GM12864 (cell line): ENCODE results near the gene ATP10A.

Source experiments
- DNase-seq: peaks from one replicate; pipeline ENCODE4 v3.0.0-alpha.2; 2011; ENCODE audit warnings: low read depth
- H3K4me3 ChIP-seq: 2 replicates; pipeline ENCODE4 v1.5.1; 2011; ENCODE audit warnings: mild to moderate bottlenecking, low read depth, low read length, control low read depth
- TF ChIP-seq, protein P1 (sequence below): IDR thresholded peaks from 2 replicates; pipeline ENCODE4 v1.5.1; 2011; ENCODE audit warnings: low read depth, mild to moderate bottlenecking, moderate library complexity, low read length, control low read depth, inconsistent platforms; ENCODE audit errors: missing control alignments

Gene ATP10A

GRCh38 chr15:25689592-25689991, 173.5 kb downstream of the ATP10A start:
- TF ChIP-seq, protein P1, sequence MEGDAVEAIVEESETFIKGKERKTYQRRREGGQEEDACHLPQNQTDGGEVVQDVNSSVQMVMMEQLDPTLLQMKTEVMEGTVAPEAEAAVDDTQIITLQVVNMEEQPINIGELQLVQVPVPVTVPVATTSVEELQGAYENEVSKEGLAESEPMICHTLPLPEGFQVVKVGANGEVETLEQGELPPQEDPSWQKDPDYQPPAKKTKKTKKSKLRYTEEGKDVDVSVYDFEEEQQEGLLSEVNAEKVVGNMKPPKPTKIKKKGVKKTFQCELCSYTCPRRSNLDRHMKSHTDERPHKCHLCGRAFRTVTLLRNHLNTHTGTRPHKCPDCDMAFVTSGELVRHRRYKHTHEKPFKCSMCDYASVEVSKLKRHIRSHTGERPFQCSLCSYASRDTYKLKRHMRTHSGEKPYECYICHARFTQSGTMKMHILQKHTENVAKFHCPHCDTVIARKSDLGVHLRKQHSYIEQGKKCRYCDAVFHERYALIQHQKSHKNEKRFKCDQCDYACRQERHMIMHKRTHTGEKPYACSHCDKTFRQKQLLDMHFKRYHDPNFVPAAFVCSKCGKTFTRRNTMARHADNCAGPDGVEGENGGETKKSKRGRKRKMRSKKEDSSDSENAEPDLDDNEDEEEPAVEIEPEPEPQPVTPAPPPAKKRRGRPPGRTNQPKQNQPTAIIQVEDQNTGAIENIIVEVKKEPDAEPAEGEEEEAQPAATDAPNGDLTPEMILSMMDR = no peak
- DNase-seq = no peak

GRCh38 chr15:25688166-25688565, 175.0 kb downstream of the ATP10A start:
- no peak for DNase-seq
- TF ChIP-seq, protein P1 = no peak
- H3K4me3 ChIP-seq = no peak overlapping the region

More at GRCh38 chr15:25689592-25689991, 173.5 kb downstream of the ATP10A start:
- no peak overlapping the region for H3K4me3 ChIP-seq

GRCh38 chr15:25687689-25688088, 175.4 kb downstream of the ATP10A start:
- no peak overlapping the region for H3K4me3 ChIP-seq
- no peak for DNase-seq
- TF ChIP-seq, protein P1 = no peak

- H3K4me3 ChIP-seq = no peak overlapping the region
- TF ChIP-seq, protein P1 = no peak
- DNase-seq = no peak
Measured at GRCh38 chr15:25687276-25687675, 175.9 kb downstream of the ATP10A start.

- DNase-seq = no peak
- TF ChIP-seq, protein P1 = no peak
- no peak overlapping the region for H3K4me3 ChIP-seq
Measured at GRCh38 chr15:25686780-25687179, 176.3 kb downstream of the ATP10A start.

DNA sequence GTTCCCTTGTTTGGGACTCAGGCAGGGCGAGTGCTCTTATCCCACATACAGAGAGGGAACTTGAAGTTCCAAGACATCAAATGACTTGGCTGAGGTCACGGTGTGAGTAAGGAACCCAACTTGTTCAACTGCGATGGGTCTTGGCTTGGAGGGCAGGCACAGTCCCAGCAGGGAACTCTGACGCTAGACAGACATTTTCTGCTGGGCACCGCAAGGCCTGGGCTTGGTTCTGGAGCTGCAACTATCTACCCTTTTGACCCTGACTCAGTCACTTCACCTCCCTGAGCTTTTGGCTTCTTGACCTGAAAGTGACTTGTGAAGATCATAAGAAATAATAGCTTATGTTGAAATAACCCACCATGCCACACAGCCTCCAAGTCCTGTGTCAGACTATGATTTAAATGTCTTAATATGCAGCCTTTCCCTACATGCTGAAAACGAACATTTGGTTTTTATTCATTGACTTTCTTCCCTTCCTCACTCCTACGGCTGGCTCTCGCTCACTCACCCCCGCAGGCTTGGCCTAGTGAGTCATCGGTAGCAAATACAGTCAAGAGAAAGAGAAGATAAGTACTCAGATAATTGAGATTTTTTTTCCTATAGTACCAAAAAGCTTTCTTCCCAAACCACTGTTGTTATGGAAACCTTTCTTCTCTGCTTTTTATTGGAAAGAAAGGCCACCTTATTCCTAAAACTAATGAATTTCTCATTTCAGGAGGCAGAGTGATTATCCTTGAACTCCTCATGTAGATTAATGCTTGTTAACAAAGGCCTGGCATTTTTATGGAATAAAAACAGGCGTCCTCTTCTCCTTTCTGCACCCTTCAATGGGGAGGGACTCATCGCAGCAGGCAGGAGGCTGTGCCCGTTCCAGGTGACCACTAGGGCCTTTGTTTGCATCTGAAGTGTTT, 178.4 kb downstream of the ATP10A start:
- TF ChIP-seq, protein P1 = no peak
- H3K4me3 ChIP-seq = no peak overlapping the region
- no peak for DNase-seq
